Measurements from ENCODE around the gene SINHCAF. TPM values are rescaled to one million over a fixed set of nuclear protein-coding genes. Genes with fewer than 3 reads are reported as not detected.

The SINHCAF gene
- total RNA-seq, 1 experiment from 2014 or later, result 497 TPM

DNA sequence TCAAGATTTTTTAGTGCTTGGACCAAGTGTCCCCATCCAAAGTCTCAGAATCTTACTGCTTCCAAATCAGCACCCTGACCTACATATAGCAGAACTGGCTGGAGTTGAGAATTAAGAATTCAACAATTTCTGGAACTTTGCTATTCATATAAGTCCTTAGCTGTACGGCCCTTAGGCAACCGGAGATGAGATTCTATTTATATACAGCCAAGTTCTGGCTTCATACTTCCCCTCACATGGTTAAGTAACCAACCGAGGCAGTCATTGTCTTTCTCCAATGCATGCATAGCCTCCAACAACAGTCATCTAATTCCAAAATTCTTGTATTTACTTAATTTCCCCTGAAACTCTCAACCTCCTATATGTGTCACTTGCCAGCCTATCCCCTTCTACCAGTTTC, 76.6 kb downstream of the SINHCAF start:
- peaks cover 2% of the 10 kb centered on the region; the same call in 1 of the 2 replicates for H3K27me3 Mint-ChIP-seq (ENCODE audit: low read depth)
- no peak overlapping the region for H4K91ac ChIP-seq (ENCODE audit: insufficient read length, low read depth, low read length)
- H3K9me3 ChIP-seq (ENCODE audit: control insufficient read depth, low read depth, low read length), result no peaks in the 10 kb centered on the region
- TF ChIP-seq, protein P1, sequence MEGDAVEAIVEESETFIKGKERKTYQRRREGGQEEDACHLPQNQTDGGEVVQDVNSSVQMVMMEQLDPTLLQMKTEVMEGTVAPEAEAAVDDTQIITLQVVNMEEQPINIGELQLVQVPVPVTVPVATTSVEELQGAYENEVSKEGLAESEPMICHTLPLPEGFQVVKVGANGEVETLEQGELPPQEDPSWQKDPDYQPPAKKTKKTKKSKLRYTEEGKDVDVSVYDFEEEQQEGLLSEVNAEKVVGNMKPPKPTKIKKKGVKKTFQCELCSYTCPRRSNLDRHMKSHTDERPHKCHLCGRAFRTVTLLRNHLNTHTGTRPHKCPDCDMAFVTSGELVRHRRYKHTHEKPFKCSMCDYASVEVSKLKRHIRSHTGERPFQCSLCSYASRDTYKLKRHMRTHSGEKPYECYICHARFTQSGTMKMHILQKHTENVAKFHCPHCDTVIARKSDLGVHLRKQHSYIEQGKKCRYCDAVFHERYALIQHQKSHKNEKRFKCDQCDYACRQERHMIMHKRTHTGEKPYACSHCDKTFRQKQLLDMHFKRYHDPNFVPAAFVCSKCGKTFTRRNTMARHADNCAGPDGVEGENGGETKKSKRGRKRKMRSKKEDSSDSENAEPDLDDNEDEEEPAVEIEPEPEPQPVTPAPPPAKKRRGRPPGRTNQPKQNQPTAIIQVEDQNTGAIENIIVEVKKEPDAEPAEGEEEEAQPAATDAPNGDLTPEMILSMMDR (conservative IDR thresholded peaks at IDR 0.05), result no peak
- H3K27ac ChIP-seq (ENCODE audit: insufficient read length, low read depth, low read length), result no peak overlapping the region
- peaks cover 12 to 14% of the 10 kb centered on the region in 2 experiments for H3K4me1 Mint-ChIP-seq
- no peak overlapping the region for H3K27ac Mint-ChIP-seq
- no peaks in the 10 kb centered on the region for H3K36me3 Mint-ChIP-seq (ENCODE audit: insufficient read depth in 1 of 3, low read depth in 3 of 3)
- no peak overlapping the region for H3T11ph ChIP-seq (ENCODE audit: low read length)
- no peak overlapping the region for H2BK12ac ChIP-seq (ENCODE audit: insufficient read length, low read depth, low read length)
- no peak overlapping the region for H3K23ac ChIP-seq (ENCODE audit: insufficient read length, low read depth, low read length)
- no peak overlapping the region for H2AFZ ChIP-seq (ENCODE audit: low read length)
- H2BK5ac ChIP-seq (ENCODE audit: insufficient read length, low read length), result no peak overlapping the region
- H3K4ac ChIP-seq (ENCODE audit: low read depth, low read length), result no peak overlapping the region
- H4K8ac ChIP-seq (replicated peaks; ENCODE audit: insufficient read length, low read depth, low read length), result no peak overlapping the region
- no peaks in the 10 kb centered on the region for H3K79me2 ChIP-seq (ENCODE audit: insufficient read depth, low read length)
- H4K5ac ChIP-seq (ENCODE audit: insufficient read length, low read depth, low read length), result no peak overlapping the region
- H4K20me1 ChIP-seq (ENCODE audit: control insufficient read depth, insufficient read depth, insufficient read length), result no peaks in the 10 kb centered on the region
- no peak overlapping the region for H2BK20ac ChIP-seq (ENCODE audit: low read depth, low read length, poor library complexity, severe bottlenecking)
- no peak overlapping the region for H3K18ac ChIP-seq (ENCODE audit: insufficient read length, low read depth, low read length)
- no peak overlapping the region for H2BK120ac ChIP-seq (ENCODE audit: low read depth, low read length, poor library complexity, severe bottlenecking)
- no peaks in the 10 kb centered on the region for H3K4me1 ChIP-seq (ENCODE audit: insufficient read depth, low read length)
- no CpG with 5 or more reads among the region's 3 CpGs for WGBS (ENCODE audit: extremely low coverage, insufficient read length, low lambda C conversion rate)
- H3K4me3 Mint-ChIP-seq, result no peak overlapping the region
- no peak overlapping the region for H3K9ac ChIP-seq (ENCODE audit: extremely low read depth, insufficient read length, low read length)
- no peaks in the 10 kb centered on the region for H3K27me3 ChIP-seq (ENCODE audit: insufficient read depth, low read length)
- H3K79me1 ChIP-seq (ENCODE audit: insufficient read depth, low read depth, low read length, poor library complexity, severe bottlenecking), result no peaks in the 10 kb centered on the region
- H3K9me3 Mint-ChIP-seq, result no peaks in the 10 kb centered on the region; a peak in 1 of 5 replicates
- no peak overlapping the region for H2AK5ac ChIP-seq (ENCODE audit: insufficient read length, low read length)
- H3K14ac ChIP-seq (ENCODE audit: insufficient read depth, low read length), result no peak overlapping the region
- DNase-seq, result no peak
- H2BK15ac ChIP-seq (ENCODE audit: low read depth, low read length), result no peak overlapping the region
- no peaks in the 10 kb centered on the region for H3K23me2 ChIP-seq (ENCODE audit: insufficient read length, low read depth, low read length, poor library complexity, severe bottlenecking)
- H3K56ac ChIP-seq (ENCODE audit: insufficient read length, low read depth, low read length), result no peak overlapping the region
- no peak overlapping the region for H3K4me2 ChIP-seq (ENCODE audit: insufficient read depth, insufficient read length, low read length)

All from H9 (cell line).